HG02885 (cell line): ENCODE results near the gene RAB37.

Source experiments
- ATAC-seq: cut with Tn5 transposase; IDR thresholded peaks from one replicate; pipeline ENCODE4 v1.9.1; 2021; ENCODE audit warnings: mild to moderate bottlenecking; ENCODE audit not compliant: unreplicated experiment, poor library complexity

RAB37 gene

GRCh38 chr17:74759243-74759801 is 22.3 kb downstream of the RAB37 start:
- ATAC-seq, result peak; percentile 46

GRCh38 chr17:74759941-74760340 is 22.9 kb downstream of the RAB37 start:
- ATAC-seq, result no peak

GRCh38 chr17:74760404-74761105 is 23.5 kb downstream of the RAB37 start:
- no peak for ATAC-seq

GRCh38 chr17:74761419-74761818 is 24.4 kb downstream of the RAB37 start:
- no peak for ATAC-seq

- ATAC-seq, result no peak
Observed at GRCh38 chr17:74761931-74762330, 24.9 kb downstream of the RAB37 start.

- ATAC-seq, result no peak
Observed at GRCh38 chr17:74763565-74764387, 26.7 kb downstream of the RAB37 start.

- ATAC-seq, result no peak
Observed at GRCh38 chr17:74764751-74765286, 27.8 kb downstream of the RAB37 start.

GRCh38 chr17:74766413-74766812 is 29.4 kb downstream of the RAB37 start:
- ATAC-seq, result no peak

- no peak for ATAC-seq
Observed at GRCh38 chr17:74767111-74767516, 30.1 kb downstream of the RAB37 start.

GRCh38 chr17:74768069-74768762 is 31.2 kb downstream of the RAB37 start:
- no peak for ATAC-seq

- no peak for ATAC-seq
Observed at GRCh38 chr17:74768763-74769114, 31.7 kb downstream of the RAB37 start.

- no peak for ATAC-seq
Observed at GRCh38 chr17:74769266-74769855, 32.3 kb downstream of the RAB37 start.

- no peak for ATAC-seq
Observed at GRCh38 chr17:74769856-74770497, 32.9 kb downstream of the RAB37 start.

GRCh38 chr17:74770498-74771318 is 33.7 kb downstream of the RAB37 start:
- ATAC-seq, result peak; percentile 50

GRCh38 chr17:74771319-74771914 is 34.4 kb downstream of the RAB37 start:
- ATAC-seq, result no peak

GRCh38 chr17:74772053-74772452 is 35.0 kb downstream of the RAB37 start:
- no peak for ATAC-seq

- no peak for ATAC-seq
Observed at GRCh38 chr17:74773414-74773813, 36.4 kb downstream of the RAB37 start.

GRCh38 chr17:74773871-74774286 is 36.8 kb downstream of the RAB37 start:
- no peak for ATAC-seq
